Measurements from ENCODE around the gene CCDC88C.
A peak's percentile ranks its signal among the peaks of the same experiment; 100 is the strongest.
"Not testable (repeated sequence)": the region's sequence is repeated elsewhere in the genome, so short reads cannot be mapped to it uniquely, and the experiment has no call there.

The CCDC88C gene

DNA sequence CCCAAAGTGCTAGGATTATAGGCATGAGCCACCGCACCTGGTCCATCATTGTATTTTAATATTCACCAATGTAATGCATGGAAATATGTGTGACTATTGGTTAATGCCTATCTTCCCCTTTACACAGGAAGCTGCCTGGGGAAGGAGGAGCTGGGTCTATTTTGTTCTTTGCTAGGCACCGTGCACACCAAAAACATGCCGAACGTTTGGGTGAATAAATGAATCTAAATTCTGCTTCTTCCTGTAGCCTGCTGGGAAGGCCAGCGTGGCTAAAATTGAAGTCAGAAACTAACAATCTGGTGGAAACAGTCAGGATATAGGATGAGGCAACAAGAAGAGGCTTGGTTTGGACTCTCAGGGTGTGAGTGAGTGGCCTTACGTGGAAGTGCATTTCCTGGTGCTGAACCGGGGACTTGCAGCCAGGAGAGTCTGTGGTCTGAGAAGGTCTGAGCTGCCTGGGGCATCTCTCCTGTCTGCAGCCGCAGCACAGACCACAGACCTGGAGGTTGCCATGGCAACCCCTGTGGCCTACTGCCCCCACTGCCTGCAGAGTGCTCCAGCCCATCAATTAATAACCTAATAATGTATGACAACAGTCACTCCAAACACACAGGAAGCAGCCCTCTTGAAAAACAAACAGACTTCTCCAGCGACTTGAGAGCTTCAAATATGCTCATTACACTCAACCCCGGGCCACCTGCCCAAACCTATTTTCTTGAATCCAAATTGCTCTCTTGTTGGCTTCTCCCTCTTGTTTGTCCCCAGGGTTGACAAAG, 167.6 kb downstream of the CCDC88C start:
- peak overlapping the region; percentile 14 for H3K4me3 ChIP-seq (ENCODE audit: low read length)
- DNase-seq (ENCODE audit: low read depth, low spot score): no peak

DNA sequence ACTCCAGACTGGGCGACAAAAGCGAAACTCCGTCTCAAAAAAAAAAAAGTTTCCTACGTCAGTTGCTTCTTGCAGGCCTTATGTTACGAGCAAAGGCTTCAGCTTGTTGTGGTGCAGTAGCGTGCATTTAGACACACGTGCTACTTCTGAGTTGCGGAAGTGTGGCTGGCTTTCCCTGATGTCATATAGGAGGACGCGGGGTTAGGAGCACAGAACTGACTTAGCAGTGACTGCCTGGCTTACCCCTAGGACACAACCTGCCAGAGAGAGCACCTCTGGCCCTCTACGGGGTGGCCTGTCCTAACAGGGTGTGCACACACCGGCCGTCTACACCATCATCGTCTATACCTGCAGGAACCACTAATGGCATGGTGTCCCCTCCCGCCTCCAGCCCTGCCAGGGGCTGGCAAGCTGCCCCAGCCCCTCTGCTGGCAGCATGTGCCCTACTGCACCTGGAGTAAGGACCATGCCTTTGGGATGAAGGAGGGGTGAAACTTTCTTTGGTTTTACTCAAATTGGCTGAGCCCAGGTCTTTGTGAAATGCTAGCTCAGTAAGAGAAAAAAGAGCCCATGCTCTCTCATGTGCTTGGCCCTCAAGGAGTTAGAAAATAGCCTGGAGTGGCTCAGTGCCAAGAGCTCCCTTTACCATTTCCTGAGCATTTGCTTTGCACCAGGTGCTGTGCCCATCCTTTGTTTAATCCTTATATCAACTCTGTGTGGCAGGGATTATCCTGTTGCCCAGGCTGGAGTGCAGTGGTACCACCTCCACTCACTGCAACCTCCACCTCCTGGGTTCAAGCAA, 171.4 kb downstream of the CCDC88C start:
- DNase-seq (ENCODE audit: low read depth, low spot score): peak; percentile 99
- H3K4me3 ChIP-seq (ENCODE audit: low read length): peak overlapping the region; percentile 53

DNA sequence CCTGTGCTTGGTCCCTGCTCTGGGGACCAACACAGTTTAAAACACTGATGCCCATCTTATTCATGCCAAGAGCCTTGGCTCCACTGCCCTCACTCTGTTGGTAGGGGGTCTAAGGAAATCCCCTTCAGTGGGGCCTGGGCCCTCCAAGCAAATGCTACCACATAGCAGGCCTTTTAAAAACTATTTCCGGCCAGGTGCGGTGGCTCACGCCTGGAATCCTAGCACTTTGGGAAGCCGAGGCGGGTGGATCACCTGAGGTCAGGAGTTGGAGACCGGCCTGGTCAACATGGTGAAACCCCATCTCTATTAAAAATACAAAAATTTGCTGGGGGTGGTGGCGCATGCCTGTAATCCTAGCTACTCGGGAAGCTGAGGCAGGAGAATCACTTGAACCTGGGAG, 172.0 kb downstream of the CCDC88C start:
- DNase-seq (ENCODE audit: low read depth, low spot score): not testable (repeated sequence)
- peak overlapping the region; percentile 53 for H3K4me3 ChIP-seq (ENCODE audit: low read length)

GRCh38 chr14:91245029-91245428, 172.6 kb downstream of the CCDC88C start:
- peak overlapping the region; percentile 53 for H3K4me3 ChIP-seq (ENCODE audit: low read length)

GRCh38 chr14:91244501-91244901, 173.1 kb downstream of the CCDC88C start, which contains the start of gene GPR68:
Gene GPR68 (minus strand): TSS chr14:91244704. CDS start chr14:91235050, 9,654 bp downstream.
- peak within 1 kb of the TSS; percentile 53 for H3K4me3 ChIP-seq (ENCODE audit: low read length)
- peak; percentile 85 for DNase-seq (ENCODE audit: low read depth, low spot score)

More at GRCh38 chr14:91245029-91245428, 172.6 kb downstream of the CCDC88C start:
- DNase-seq (ENCODE audit: low read depth, low spot score): peak; percentile 85

DNA sequence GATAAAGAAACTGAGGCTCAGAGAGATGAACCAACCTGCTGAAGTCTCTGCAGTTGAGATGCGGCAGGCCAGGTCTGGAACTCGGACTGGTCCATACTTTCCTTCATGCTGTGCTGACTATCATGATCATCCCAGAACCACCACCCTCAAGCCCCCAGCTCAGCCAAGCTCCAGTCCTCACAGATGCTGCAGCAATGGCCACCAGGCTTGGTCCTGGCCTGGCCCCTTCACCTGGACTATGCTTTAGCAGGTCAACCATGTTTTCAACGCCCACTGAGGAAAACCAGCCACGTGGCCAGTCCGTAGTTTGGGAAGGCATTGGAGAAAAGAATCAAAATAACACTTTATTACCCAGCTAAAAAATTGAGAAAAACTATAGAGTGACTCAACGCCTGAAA, 174.5 kb downstream of the CCDC88C start:
- H3K4me3 ChIP-seq (ENCODE audit: low read length): peak overlapping the region; percentile 53
- no peak for DNase-seq (ENCODE audit: low read depth, low spot score)

DNA sequence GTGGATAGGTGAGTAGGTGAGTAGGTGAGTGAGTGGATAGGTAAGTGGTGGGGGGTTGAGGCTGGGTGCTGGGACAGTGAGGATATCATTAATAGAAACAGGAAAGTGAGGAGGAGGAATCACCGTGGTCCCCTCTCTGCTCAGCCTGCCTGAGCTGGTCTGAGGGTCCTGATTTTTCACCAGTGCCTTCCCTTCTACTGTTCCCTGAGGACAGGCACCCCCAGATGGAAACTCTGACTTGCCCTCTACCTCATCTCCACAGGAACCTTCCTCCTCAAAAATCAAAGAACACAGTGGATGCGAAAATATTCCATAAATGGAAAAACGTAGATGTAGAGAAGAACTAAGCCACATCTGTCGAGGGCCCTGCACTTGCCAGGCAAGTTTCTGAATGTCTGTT, 175.0 kb downstream of the CCDC88C start:
- no peak overlapping the region for H3K4me3 ChIP-seq (ENCODE audit: low read length)
- no peak for DNase-seq (ENCODE audit: low read depth, low spot score)

- no peak for DNase-seq (ENCODE audit: low read depth, low spot score)
Observed at GRCh38 chr14:91241863-91242262, 175.8 kb downstream of the CCDC88C start.

GRCh38 chr14:91238661-91239060, 179.0 kb downstream of the CCDC88C start:
- no peak overlapping the region for H3K4me3 ChIP-seq (ENCODE audit: low read length)
- no peak for DNase-seq (ENCODE audit: low read depth, low spot score)

More at GRCh38 chr14:91241863-91242262, 175.8 kb downstream of the CCDC88C start:
- no peak overlapping the region for H3K4me3 ChIP-seq (ENCODE audit: low read length)

GRCh38 chr14:91238085-91238484, 179.5 kb downstream of the CCDC88C start:
- no peak for DNase-seq (ENCODE audit: low read depth, low spot score)
- no peak overlapping the region for H3K4me3 ChIP-seq (ENCODE audit: low read length)

- no peak for DNase-seq (ENCODE audit: low read depth, low spot score)
- no peak overlapping the region for H3K4me3 ChIP-seq (ENCODE audit: low read length)
Observed at GRCh38 chr14:91237219-91237618, 180.4 kb downstream of the CCDC88C start.

DNA sequence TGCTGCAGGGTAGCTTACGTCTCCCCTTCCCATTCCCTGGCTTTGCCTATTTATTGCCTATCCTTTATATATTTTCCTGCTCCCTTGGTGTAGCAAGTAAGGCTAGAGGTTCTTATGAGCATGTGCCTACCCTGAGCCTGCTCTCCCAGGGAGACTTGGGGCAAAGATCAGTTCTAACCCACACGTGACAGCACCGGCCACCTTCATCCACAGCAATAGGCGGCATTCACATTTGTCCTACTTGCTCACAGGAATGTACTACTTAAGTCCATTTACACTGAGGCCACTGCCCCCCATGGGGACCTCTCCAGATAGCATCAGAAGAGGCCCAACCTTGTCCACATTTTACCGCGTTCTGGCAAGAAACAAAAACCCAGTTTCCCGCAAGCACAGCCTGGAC, 181.8 kb downstream of the CCDC88C start:
- no peak for DNase-seq (ENCODE audit: low read depth, low spot score)
- no peak overlapping the region for H3K4me3 ChIP-seq (ENCODE audit: low read length)

DNA sequence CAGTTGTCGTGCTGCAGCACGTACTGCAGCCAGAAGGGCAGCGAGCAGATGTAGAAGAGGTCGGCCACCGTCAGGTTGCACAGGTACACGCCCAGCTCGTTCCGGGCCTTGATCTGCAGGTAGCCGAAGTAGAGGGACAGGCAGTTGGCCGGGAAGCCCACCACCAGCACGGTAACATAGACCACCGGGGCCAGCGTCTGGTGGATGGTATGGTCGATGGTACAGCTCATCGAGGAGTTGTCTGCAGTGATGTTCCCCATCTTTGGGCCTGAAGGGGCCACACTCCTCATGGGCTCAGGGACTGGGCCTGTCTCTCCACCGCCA, 182.9 kb downstream of the CCDC88C start:
- no peak overlapping the region for H3K4me3 ChIP-seq (ENCODE audit: low read length)
- no peak for DNase-seq (ENCODE audit: low read depth, low spot score)

DNA sequence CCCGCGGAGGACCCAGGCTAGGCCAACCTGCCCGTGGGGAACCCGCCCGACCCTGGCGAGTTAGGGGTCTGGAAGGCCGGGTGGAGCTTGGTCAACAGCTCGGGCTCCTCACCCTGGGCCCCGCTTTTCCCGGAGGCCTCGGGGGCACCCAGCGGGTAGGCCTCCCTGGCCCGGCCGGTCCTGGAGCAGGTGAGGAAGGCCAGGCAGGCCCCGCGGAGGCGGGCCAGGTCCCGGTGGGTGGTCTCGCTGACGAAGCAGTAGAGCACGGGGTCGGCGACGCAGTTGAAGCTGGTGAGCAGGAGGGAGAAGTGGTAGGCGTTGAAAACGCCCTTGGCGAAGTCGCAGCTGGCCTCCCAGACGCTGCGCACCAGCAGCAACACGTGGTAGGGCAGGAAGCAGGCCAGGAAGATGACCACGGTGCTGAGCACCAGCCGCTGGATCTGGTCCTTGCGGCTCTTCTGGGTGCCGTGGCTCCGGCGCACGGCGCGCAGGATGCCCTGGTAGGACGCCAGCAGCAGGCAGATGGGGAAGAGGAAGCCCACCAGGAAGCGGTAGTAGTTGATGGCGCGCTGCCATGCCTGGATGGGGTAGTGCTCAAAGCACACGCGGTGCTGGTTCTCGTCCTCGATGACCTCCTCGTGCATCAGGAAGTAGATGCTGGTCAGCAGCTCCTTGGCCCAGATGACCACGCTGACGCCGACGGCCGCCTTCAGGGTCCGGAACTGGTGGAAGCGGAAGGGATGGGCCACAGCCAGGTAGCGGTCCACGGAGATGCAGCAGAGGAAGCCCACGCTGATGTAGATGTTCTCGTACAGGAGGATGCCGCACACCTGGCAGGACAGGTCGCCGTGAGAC, 183.5 kb downstream of the CCDC88C start:
- H3K4me3 ChIP-seq (ENCODE audit: low read length): no peak overlapping the region
- DNase-seq (ENCODE audit: low read depth, low spot score): no peak

DNA sequence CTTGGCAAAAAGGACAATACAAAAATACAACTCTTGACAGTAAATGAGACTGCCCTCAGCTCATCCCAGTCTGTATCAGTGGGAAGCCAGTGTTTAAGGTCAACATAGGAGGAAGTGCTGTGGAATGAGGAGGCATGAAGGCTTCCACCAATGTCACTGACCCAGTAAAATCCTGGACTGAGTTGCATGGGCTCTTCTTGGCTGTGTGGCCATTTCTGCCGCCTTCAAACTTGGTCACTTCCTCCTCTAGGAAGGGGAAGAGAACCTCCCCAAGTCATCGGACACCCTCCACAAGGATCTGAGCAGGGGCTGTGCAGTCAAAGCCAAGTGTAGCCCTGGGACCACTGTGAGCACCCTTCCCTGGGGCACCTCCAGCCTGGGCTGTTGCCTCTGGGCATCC, 185.0 kb downstream of the CCDC88C start:
- H3K4me3 ChIP-seq (ENCODE audit: low read length): no peak overlapping the region
- no peak for DNase-seq (ENCODE audit: low read depth, low spot score)

DNA sequence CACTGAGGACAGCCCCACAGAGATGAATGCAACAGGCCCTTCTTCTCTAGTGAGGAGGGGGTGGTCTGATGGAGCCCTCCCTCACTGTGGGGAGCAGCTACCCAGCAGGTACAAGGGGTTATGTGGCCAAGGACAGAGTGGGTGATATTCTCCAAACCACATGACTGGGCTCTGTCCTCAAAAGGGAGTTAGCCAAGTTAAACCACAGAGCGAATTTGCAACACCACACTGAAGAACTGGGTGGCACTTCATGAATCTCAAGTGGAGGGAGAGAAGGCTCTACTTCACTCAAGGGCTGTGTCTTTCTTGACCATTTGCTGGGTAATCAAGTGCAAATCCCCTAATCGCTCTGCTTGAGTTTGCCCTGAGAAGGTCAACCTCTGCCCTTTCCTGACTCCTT, 185.6 kb downstream of the CCDC88C start:
- no peak for DNase-seq (ENCODE audit: low read depth, low spot score)

DNA sequence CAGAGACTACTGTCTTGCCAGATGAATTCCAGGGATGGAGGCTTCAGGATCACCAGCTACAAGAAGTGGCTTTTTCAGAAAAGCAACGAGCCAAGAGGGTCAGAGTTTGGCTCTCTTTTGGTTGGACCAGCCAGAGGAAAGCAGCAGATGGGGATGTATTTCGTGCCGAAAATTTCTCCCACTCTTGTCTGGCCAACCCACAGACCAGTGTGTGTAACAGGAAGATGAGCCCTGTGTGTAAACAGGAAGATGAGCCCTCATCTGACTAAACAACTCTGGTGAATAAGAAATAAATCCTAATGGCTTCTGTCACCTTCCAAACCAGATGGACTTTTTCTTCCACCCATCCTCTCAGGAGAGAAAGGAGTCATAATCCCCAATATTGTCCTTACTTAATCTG, 186.2 kb downstream of the CCDC88C start:
- H3K4me3 ChIP-seq (ENCODE audit: low read length): no peak overlapping the region

More for the DNA sequence above, 185.6 kb downstream of the CCDC88C start:
- no peak overlapping the region for H3K4me3 ChIP-seq (ENCODE audit: low read length)

DNA sequence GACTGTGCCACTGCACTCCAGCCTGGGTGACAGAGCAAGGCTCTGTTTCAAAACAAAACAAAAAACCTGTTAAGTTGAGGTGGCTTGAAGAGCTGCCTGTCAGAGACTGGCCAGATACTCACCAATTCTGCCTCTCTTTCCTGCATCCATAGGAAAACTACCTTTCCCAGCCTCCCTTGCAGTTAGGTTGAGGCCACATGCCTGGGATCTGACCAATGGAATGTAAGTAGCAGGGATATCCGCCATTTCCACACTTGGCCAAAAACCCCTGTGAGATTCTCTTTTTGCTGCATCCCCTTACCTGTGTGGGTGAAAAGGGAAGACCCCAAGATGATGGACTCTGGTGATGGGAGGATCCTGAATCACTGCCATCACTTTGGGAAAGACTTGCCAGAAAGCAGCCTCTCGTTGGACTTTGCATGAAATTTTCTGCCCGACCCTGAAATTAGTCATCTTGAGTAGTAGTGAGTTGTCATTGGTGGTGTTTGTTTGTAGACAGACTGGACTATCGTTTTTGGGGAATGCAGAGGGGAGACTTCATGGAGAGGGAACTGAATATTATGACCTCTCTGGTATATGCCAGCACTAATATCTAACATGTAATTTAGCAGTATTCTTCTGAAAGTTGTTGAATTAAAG, 187.1 kb downstream of the CCDC88C start:
- H3K4me3 ChIP-seq (ENCODE audit: low read length): no peak overlapping the region
- no peak for DNase-seq (ENCODE audit: low read depth, low spot score)

More for the DNA sequence above, 186.2 kb downstream of the CCDC88C start:
- no peak for DNase-seq (ENCODE audit: low read depth, low spot score)

DNA sequence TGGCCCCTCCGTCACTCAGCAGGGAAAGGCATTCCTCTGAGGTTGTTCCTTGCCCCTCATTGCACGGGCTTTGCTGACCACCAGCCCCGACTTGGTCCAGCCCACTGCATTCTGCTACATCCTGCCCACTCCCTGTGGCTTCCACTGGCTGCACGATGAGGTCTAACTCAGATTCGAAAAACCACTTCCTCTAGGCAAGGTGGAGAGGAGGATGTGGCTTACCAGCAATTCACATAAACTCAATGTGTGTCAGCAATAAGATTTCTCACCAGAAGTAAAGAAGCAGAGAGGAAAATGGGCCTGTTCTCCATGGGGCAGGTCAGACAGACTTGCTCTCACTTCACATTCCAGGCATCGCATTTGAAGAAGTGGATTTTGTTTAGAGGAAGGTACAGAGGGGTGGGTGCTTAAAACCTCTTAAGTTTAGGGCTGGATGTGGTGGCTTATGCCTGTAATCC, 187.8 kb downstream of the CCDC88C start:
- peak overlapping the region; percentile 15 for H3K4me3 ChIP-seq (ENCODE audit: low read length)
- DNase-seq (ENCODE audit: low read depth, low spot score): peak; percentile 97
